Tibial nerve (tissue), 4 donors: Measurements from ENCODE around the gene CEP104. TPM values are rescaled to one million over a fixed set of nuclear protein-coding genes. Genes with fewer than 3 reads are reported as not detected.

ENCODE experiments used
- DNase-seq, 2 donors: peaks; one replicate each; pipeline ENCODE4 v3.0.0-alpha.2; 2019; ENCODE audit warnings: low spot score in 2 of 2
- H3K27ac ChIP-seq, 4 donors: fragments of 200-600 bp; sonication (generic) in 3 of 4; one replicate each; pipeline ENCODE4 v1.5.1; 2017 to 2019; ENCODE audit warnings: mild to moderate bottlenecking in 1 of 4
- H3K27me3 ChIP-seq, 2 donors: fragments of 200-600 bp; sonication (generic) in 1 of 2; one replicate each; pipeline versions ENCODE4 v1.5.1 to v1.6.0; 2017 to 2019
- H3K36me3 ChIP-seq, 3 donors: fragments of 200-600 bp; sonication (generic); one replicate each; pipeline ENCODE4 v1.5.1; 2018 to 2019
- H3K4me1 ChIP-seq, 4 donors: fragments of 200-600 bp; sonication (generic) in 3 of 4; one replicate each; pipeline ENCODE4 v1.5.1; 2017 to 2019
- H3K4me3 ChIP-seq, 4 donors: fragments of 200-600 bp; sonication (generic) in 3 of 4; one replicate each; pipeline ENCODE4 v1.5.1; 2017 to 2019; ENCODE audit warnings: mild to moderate bottlenecking in 1 of 4, moderate library complexity in 1 of 4
- H3K9me3 ChIP-seq, 4 donors: fragments of 200-600 bp; sonication (generic) in 3 of 4; one replicate each; pipeline ENCODE4 v1.5.1; 2017 to 2019
- EP300 ChIP-seq, 2 donors: sonication (generic); formaldehyde crosslinking; IDR thresholded peaks; one replicate each; pipeline ENCODE4 v1.6.1; 2017; ENCODE audit warnings: antibody characterized with exemption in 2 of 2, mild to moderate bottlenecking in 1 of 2
- POLR2A ChIP-seq, 2 donors: fragments of 450-650 bp; IDR thresholded peaks; one replicate each; pipeline ENCODE4 v1.6.1; 2017; ENCODE audit warnings: antibody characterized with exemption in 2 of 2, mild to moderate bottlenecking in 2 of 2, moderate library complexity in 2 of 2
- WGBS, 2 donors: methylation state at CpG; one replicate each; pipeline ENCODE4 v1.1.5; 2018; 5-methylcytosine and 5-hydroxymethylcytosine counted together
- total RNA-seq, 4 donors: library from RNA; depleted of rRNA; stranded (reverse); fragments of >200 nt; gene quantifications; one replicate each; pipeline ENCODE4 v1.1.0, GENCODE V29; 2016
- TF ChIP-seq, protein P1 (sequence below), 5 experiments: fragments of 200-600 bp in 3 of 5; fragments of 450-650 bp in 2 of 5; sonication (generic) in 3 of 5; IDR thresholded peaks; one replicate each; pipeline ENCODE4 v1.5.1; 2016 to 2019; ENCODE audit warnings: antibody characterized with exemption in 5 of 5, mild to moderate bottlenecking in 3 of 5, moderate library complexity in 2 of 5

CEP104 gene
- total RNA-seq, 4 donors from 2014 or later, result 41.5 to 68.6 (median 48.0) TPM

- no peak for DNase-seq
- Histone ChIP-seq H3K27me3 (no peaks in the 10 kb centered on the region), H3K36me3 (peaks cover 0 to 95% (median 9%) of the 10 kb centered on the region in 3 donors), H3K9me3 (no peaks in the 10 kb centered on the region), H3K27ac (no peak overlapping the region), H3K4me1 (no peaks in the 10 kb centered on the region), H3K4me3 (no peak overlapping the region)
- TF ChIP-seq, protein P1, sequence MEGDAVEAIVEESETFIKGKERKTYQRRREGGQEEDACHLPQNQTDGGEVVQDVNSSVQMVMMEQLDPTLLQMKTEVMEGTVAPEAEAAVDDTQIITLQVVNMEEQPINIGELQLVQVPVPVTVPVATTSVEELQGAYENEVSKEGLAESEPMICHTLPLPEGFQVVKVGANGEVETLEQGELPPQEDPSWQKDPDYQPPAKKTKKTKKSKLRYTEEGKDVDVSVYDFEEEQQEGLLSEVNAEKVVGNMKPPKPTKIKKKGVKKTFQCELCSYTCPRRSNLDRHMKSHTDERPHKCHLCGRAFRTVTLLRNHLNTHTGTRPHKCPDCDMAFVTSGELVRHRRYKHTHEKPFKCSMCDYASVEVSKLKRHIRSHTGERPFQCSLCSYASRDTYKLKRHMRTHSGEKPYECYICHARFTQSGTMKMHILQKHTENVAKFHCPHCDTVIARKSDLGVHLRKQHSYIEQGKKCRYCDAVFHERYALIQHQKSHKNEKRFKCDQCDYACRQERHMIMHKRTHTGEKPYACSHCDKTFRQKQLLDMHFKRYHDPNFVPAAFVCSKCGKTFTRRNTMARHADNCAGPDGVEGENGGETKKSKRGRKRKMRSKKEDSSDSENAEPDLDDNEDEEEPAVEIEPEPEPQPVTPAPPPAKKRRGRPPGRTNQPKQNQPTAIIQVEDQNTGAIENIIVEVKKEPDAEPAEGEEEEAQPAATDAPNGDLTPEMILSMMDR (IDR thresholded peaks at IDR 0.05), result no peak
- TF ChIP-seq EP300 (IDR thresholded peaks at IDR 0.05), result no peak
- no peak for TF ChIP-seq POLR2A (IDR thresholded peaks at IDR 0.05)
- WGBS, 2 donors, result 92 to 93% methylated on average over 28 of the region's 28 CpGs
Observed at GRCh38 chr1:3817821-3818597, 39.0 kb downstream of the CEP104 start.

- H3K27ac ChIP-seq, result no peak overlapping the region
- H3K9me3 ChIP-seq, result no peaks in the 10 kb centered on the region
- no peak overlapping the region for H3K4me3 ChIP-seq
- peaks cover 0 to 87% (median 9%) of the 10 kb centered on the region in 3 donors for H3K36me3 ChIP-seq
- H3K27me3 ChIP-seq, result no peaks in the 10 kb centered on the region
- no peaks in the 10 kb centered on the region for H3K4me1 ChIP-seq
- DNase-seq, result no peak
- TF ChIP-seq, protein P1 (IDR thresholded peaks at IDR 0.05), result no peak
- TF ChIP-seq EP300 (IDR thresholded peaks at IDR 0.05) (no peak), POLR2A (IDR thresholded peaks at IDR 0.05) (no peak)
- 89 to 90% methylated on average over 16 to 17 of the region's 17 CpGs for WGBS, 2 donors
Observed at GRCh38 chr1:3817138-3817740, 39.8 kb downstream of the CEP104 start.

DNA sequence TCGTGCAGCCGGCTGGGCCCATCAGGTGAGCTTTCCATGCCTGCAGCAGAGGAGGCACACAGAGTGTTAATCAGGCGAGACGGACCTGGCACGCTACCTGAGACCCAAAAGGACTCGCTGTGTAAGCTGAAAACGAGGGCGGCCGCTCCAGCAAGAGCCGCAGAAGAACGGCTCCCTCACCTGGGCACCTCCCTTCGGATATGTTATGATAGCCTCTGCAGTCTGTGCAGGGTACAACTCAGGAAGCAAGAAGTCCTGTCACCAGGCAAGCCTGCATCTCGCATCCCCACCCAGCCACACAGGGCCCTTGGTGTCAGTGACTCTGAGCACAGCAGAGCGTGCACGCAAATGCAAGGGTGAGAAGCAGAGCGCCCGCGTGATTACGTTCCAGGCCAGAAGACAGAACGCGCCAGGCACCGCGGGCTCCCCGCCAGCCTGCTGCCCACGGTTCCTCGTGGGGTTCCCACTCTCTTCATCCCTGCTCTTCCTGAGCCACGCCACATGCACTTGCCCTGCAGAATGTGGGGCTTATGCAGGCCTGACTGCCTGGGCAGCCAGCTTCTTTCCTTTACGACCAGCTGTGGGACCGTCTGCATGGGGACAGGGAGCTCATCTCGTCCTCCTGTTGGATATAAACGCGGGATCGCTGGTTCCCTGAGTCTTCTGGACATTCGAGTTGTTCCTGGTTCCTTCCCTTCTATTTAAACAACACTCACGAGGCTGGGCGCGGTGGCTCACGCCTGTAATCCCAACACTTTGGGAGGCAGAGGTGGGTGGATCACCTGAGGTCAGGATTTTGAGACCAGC, 40.5 kb downstream of the CEP104 start:
- Histone ChIP-seq H3K27ac (no peak overlapping the region), H3K4me1 (no peaks in the 10 kb centered on the region), H3K9me3 (no peaks in the 10 kb centered on the region), H3K27me3 (no peaks in the 10 kb centered on the region), H3K4me3 (no peak overlapping the region), H3K36me3 (peaks cover 0 to 80% (median 9%) of the 10 kb centered on the region in 3 donors)
- WGBS, 2 donors, result 88 to 90% methylated on average over 38 of the region's 38 CpGs
- TF ChIP-seq POLR2A (IDR thresholded peaks at IDR 0.05) (no peak), EP300 (IDR thresholded peaks at IDR 0.05) (no peak)
- TF ChIP-seq, protein P1 (IDR thresholded peaks at IDR 0.05), result no peak
- no peak for DNase-seq

DNA sequence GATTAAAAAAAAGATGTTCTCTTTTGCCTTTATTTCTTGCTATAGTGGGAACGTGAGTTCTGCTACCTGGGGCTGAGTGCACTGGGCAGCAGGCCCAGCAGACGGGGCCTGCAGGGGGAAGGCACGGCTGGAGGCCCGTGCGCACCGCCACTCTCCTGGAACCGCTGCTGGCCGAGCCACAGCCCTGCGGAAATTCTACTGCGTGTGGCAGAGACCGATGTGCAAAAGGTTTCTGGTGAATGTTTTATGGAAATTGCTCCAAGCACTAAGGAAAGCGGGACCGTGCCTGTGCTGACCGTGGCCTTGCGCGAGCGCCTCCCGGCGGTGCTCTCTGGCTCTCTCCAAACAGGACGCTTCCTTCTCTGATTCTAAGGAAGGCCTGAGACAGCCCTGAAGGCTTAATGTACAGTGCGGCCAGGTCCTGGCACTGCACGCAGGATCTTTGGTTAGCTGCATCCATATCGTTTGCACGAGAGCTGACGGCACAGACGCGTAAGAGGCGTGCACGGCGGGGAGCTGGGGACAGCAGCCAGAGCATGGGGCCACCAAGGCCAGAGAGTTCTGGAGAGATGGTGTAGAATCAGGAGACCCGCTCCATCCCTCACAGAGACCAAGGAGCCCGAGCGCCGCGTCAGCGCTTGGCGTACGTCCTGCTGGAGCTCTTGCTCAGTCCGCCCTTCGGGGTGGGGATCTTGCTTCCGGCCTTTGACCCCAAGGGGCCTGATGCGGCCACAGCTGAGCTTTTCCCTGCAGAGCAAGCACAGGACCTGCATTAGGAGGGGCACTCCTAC, 42.0 kb downstream of the CEP104 start:
- WGBS, 2 donors, result 88 to 91% methylated on average over 41 to 42 of the region's 42 CpGs
- no peak for DNase-seq
- no peaks in the 10 kb centered on the region for H3K4me1 ChIP-seq
- H3K27me3 ChIP-seq, result no peaks in the 10 kb centered on the region
- H3K36me3 ChIP-seq, result peaks cover 0 to 64% (median 0%) of the 10 kb centered on the region in 3 donors
- H3K9me3 ChIP-seq, result no peaks in the 10 kb centered on the region
- H3K4me3 ChIP-seq, result no peak overlapping the region
- H3K27ac ChIP-seq, result no peak overlapping the region
- no peak for TF ChIP-seq EP300 (IDR thresholded peaks at IDR 0.05)
- TF ChIP-seq, protein P1 (IDR thresholded peaks at IDR 0.05), result no peak
